ENCODE results near the gene MCAT.
A peak's percentile ranks its signal among the peaks of the same experiment; 100 is the strongest.
"Not testable (repeated sequence)": the region's sequence is repeated elsewhere in the genome, so short reads cannot be mapped to it uniquely, and the experiment has no call there.

The MCAT gene

DNA sequence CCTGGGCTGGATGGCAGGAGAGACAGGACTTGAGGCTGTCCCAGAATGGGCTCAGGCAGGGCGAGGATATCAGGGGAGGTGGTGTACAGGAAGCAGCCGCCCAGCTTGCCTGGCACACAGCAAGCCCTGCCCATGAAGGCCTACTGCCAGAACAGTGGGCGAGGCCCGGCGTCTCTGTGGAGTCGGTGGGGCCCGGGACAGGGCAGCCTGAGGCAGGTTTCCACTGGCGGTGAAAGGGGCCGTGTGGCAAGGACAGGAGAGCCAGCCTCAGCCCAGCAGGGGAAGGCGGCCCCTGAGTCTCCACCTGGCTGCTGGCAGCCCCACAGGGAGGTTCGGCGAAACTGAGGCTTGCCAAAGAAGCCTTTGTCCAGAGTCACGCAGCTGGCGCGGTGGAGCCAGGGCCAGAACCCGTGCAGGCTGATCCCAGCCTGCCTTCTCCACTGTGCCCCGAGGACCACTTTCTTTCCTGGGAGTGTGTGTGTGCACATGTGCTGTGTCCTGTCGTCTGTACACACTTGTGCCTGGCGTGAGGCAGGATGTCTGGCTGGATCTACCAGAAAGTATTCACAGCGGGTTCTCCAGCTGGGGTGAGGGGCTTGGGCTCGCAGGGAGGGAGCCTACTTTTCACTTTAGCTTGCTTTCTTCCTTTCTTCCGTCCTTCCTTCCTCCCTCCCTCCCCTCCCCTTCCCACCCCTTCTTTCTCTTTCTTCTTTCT lies 9.3 kb upstream of the MCAT start:
- peak; percentile 53 for DNase-seq

DNA sequence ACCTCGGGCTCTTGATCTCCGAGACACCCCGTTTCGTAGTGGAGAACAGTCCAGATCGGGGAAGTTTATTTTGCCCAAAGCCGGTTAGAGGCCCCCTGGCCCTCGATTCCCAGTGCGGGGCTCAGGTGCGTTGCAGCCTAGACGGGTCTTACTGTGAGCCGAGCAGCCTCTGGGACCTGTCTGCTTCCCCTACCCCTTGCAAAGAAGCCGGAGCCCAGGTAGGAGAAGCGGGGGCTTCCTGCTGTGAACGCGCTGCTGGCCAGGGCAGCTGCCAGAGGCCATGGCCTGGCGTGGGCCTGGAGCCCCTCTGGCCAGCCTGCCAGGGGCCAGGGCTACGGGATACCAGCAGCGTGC lies 8.8 kb upstream of the MCAT start:
- DNase-seq = no peak

DNA sequence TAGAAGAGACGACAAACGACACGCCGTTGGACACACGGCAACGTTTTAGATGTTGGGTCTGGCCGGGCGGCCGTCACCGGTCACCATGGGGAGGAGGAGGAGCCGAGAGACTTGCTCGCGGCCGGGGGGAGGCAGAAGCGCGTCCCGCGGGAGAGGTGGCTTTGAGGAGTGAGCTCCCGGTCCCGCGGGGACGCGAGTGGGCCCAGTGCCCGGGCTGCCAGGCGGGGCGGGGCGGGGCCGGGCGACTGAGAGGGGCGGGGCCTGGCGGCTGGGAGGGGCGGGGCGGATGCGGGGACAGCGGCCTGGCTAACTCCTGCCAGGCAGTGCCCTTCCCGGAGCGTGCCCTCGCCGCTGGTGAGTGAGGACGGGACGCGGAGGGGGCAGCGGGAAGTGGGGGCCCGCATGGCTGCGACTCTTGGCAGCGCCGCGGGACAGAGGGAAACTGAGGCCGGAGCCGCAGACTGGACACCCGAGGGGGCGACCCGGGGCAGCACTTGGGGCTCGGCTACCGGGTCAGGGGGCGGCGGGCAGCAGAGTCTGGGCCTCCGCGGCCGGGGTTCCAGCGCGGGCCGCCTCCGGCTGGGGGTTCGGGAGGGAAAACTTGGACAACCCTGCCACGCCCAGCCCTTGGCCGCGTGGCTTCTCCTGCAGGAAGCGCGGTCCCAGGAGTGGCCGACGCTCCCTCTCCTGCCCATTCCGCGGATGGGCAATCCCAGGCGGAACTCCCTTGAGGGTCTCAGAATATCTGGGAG lies 8.2 kb upstream of the MCAT start, which contains the start of gene TSPO:
Gene TSPO (plus strand): TSS at position 309 of the 752 bp plus-strand sequence. CDS start 7,680 bp downstream, outside the sequence.
- peak; percentile 54 for DNase-seq

DNA sequence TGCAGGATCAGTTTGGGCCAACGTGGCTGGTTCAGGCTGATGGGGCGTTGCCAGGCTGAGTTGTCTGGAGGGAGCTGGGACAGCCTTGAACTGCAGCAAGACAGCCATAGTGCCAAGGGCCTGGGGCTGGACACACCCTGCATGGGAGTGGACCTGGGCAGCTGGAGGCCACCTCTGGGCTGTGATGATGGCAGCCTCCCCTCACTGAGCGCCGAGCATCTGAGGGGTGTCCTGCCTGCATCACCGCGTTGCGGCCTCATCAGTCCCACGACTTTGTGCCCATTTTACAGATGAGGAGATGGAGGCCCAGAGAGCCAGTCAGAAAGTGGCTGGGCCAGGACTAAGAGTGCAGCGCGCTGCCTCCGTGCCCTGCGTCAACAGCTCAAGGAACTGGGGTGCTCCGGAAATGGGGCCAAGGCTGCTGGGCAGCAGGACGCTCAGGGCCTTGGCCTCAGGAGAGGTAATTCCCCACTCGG lies 7.6 kb upstream of the MCAT start:
- DNase-seq = no peak

DNA sequence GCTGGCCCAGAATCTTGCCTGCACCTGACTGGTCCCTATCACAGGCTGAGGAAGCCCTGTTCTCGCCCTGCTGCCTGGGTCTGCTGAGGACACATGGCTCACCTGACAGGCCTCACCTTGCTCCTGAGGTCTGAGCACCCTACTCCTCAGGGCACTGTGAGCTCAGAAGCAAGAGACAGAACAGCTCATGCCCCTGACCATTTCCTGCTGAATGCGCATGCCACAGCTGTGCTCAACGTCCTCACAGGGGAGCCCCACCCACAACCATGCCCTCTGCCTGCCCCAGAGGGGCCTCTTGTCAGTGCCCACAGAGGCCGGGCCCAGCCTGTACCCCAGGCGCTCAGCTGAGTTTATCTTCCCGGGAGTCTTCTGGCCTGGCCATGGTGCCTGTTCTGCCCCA lies 5.4 kb upstream of the MCAT start:
- DNase-seq = peak; percentile 29

DNA sequence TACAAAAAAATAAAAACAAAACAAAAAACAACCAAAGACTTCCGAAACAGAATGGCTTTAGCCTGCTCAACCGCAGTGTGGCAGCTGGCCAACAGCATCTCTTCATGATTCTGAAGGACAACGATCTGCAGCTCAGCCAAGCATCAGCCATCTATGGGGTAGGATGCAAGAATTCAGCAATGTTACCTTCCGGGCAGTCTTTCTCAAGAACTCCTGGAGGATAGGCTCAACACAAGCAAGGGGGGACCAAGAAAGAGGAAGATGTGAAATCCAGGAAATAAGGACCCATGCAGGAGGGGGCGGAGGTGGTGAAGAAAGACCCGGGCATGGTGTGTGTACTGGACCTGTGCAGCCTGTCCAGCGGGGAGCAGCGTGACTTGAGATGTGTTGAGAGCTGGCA lies 4.6 kb upstream of the MCAT start:
- DNase-seq = peak; percentile 9

DNA sequence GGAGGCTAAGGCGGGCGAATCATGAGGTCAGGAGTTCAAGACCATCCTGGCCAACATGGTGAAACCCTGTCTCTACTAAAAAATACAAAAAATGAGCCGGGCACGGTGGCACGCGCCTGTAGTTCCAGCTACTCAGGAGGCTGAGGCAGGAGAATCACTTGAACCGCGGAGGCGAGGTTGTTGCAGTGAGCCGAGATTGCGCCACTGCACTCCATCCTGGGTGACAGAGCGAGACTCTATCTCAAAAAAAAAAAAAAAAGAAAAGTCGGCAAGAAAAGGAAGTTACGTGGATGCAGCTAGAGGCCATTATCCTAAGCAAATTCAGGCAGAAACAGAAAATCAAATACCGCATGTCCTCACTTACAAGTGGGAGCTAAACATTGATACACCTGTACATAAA lies 3.1 kb upstream of the MCAT start:
- DNase-seq = peak; percentile 48

DNA sequence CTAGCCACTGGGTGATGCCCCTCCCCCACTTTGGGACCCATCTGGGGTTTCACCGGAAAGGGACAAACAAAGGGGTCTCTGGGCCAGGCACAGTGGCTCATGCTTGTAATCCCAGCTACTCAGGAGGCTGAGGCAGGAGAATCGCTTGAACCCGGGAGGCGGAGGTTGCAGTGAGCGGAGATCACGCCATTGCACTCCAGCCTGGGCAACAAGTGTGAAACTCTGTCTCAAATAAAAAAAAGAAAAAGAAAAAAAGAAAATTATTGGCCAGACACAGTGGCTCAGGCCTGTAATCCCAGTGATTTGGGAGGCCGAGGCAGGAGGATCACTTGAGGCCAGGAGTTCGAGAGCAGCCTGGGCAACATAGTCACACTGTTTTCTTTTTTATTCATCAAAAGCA lies 2.2 kb upstream of the MCAT start:
- not testable (repeated sequence) for DNase-seq

DNA sequence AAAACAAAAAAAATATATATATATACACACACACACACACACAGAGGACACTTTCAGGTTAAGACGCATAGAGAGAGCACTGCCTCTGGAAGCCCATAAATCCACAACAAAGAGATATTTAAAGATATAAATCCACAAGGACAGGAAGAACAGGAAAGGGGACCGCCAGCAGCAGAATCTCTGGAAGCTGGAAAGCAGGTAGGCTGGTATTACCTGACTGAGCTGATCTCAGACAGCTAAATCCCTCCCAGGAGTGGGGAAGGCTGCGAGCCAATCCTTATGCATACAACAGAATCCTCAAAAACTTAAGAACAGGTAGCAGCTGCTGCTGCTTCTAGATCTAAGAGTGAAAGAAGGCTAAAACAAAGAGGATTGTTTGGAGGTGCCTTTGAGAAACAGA lies 1.8 kb upstream of the MCAT start:
- no peak for DNase-seq

DNA sequence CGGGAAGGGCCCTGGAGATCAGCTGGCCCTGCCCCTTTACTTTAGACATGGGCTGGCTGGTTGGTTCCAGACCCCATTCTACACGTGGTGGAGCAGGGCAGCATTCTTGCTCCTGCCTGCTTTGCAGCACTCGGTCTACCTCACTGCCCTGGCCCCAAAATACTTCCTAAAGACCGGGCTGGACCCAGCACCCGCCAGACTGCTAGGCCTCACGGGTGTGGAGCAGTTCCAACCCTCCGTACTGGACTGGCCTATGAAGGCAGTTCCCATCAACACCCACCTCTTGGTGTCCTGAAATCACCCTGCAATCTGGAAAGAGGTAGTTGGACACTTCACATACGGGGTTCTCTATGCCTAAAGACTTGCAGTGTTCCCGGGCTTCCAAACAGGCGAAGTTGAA lies 6.4 kb downstream of the MCAT start:
- no peak for DNase-seq

DNA sequence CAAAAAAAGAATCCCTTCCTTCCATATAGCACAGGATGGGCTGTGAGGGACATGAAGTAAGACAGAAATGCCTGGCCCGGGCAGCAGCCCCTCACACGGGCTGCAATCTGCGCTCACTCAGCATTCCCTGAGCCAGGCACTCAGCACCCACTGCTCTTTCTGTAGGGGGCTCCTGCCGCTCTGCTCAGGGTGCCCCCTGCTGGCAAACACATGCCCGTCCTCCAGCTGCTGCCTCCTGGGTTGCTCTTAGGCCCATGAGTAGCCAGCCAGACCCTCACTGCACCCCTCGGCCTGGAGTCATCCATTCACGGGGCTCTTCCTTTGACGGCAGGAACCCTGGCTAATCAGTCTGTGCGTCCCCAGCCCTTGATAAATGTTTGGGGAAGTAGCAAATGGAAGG lies 6.9 kb downstream of the MCAT start:
- peak; percentile 47 for DNase-seq

DNA sequence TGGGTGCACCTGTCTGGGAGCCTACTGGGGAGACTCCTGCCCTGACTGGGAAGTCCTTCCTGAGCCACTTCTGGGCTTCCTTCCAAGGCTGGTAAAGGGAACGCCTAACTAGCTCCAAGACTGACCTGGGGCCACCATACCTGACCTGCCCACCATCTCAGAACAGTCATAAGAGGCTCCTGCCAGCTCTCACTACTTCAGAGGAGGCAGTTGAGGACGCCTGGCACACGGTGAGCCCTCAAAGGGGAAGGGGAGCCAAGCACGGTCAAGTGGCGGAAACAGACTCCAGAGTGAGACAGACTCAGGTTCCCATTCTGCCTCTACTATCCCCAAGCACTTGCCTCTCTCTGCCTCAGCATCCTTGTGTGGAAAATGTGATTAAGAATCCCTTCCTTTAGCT lies 7.6 kb downstream of the MCAT start:
- DNase-seq = no peak

DNA sequence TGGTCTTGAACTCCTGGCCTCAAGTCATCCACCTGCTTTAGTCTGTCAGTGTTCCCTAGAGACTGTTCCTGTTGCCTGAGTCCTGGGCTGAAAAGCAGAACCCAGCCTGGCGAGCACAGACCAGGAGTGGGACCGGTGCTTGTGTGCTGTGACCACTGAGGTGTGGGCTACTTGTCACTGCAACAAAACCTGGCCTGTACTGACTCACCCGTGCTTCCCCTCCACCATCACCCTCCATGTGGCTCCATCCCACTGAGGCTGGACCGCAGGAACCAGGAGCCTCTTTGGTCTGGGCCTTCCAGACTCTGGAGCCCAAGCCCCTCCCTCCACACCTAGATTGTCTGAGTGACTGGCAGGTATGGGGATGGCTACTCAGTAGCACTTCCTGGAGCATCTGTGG lies 8.6 kb downstream of the MCAT start:
- DNase-seq = no peak

DNA sequence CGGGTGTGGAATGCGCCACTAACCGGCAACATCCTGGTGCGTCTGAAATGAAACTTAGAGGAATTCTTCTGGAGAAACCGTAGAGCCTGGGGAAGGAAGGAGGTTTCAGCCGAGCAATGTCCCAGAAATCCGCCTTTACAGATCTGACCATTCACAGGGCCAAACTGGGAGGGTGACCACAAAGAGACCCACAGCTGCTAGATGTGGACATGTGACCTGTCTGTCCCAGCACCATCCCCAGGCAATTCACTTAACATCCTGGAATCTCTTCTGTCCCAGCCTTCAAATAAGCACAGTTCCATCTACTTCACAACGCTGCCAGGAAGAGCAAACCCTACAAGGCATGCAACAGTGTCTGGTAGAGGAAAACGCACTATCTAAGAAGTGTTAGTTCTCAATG lies 9.8 kb downstream of the MCAT start:
- DNase-seq = no peak

DNA sequence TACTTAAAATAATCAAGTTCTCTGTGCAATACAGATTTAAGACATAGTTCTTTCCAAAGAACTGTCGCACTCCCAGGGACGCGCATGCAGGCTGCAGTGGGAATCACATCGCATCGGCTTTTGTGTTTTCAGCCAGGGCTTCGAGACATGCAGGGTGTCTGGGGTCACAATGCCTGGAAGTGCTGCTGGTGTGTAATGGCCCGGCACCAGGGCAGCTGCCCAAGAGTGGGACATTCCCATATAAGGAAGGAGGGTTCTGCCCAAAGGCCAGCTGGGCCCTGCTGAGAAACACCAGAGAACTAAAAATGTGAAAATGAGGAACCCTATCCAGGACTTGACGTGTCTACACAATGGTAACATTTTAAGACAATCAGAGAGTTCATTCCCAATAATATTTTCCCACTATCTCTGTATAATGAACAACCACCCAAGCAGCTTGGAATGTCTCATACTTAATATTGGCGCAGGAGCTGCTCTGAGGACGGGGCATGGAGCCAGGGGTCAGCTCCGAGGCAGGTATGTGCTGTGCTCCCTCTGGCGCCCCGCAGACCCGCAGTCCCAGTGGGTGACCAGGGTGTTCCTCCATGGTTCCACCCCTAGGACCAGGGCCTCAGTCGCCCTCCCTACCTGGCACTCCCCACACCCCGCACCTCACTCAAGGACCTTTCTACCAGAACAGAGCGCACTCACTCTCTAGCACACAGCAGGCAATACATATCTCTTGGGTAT lies 11.3 kb downstream of the MCAT start:
- DNase-seq = no peak

DNA sequence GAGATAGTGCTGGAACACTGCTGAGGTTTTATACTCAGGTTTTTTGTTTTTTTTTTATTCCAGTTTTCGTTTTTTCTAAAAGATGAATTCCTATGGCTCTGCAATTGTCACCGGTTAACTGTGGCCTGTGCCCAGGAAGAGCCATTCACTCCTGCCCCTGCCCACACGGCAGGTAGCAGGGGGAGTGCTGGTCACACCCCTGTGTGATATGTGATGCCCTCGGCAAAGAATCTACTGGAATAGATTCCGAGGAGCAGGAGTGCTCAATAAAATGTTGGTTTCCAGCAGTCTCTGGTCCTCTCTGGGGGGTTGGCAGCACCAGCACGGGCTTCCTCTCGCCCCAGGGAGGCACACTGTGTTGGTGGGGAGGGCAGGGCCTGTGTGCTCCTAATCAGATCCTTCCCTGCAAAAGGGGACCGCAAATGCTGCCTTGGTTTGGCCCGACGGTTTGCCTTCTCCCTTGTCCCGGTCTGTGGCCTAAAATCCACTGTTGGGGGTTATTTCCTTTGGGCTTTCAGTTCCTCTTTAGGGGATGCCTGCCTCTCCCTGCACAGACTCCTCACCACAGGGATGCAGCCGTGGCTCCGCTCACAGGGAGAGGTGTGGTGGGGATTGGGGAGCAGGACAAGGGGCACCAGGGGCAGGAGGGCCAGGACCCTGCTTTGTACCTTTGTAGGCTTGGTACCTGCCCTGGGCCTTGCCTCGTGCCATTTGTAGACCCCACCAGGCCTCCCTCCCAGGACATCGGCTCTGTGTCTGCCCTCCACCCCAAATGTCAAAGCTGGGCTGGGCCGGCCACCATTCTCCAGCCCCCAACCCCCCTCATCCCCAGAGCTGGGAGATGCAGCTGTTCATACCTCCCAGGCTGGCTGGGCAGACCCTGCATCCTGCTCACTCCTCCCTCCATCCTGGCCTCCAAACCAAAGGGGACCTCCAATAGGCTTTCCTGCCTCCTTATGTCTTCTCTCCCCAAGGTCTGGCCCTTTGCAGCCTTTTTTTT lies 13.5 kb downstream of the MCAT start:
- no peak for DNase-seq

DNA sequence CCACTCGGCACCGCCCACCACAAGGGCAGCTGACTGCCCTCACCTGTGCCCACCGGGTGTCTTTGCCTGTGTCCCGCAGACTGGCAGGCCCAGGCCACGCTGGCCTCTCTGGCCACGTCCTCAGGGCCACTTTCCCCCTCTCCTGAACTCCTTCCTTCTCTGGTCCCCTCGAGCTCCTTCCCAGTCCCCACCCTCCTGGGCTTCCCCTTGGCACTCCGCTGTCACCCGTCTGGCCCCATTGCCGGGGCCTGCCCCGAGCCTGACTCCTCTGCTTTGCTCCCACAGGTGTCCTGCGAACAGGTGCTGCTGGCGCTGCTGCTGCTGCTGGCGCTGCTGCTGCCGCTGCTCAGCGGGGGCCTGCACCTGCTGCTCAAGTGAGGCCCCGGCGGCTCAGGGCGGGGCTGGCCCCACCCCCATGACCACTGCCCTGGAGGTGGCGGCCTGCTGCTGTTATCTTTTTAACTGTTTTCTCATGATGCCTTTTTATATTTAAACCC lies 14.2 kb downstream of the MCAT start:
- DNase-seq = no peak

DNA sequence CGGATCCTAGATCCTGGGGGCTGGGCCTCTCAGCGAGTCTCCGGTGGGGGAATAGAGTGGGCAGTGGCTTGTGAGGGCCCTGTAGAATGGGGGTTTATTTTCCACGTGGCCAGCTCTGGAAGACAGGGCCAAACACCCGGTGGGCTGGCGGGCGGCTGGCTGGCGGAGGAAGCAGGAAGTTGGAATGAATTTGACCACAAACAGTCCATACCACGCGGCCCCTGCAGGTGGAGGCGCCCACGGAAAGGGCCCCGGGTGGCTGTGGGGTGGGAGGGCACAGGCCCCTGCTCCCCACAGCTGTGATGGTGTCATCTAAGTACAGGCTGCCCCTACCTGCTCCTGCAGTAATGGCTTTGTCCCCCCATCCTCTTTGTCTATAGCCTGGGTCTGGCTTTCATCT lies 15.1 kb downstream of the MCAT start:
- no peak for DNase-seq

DNA sequence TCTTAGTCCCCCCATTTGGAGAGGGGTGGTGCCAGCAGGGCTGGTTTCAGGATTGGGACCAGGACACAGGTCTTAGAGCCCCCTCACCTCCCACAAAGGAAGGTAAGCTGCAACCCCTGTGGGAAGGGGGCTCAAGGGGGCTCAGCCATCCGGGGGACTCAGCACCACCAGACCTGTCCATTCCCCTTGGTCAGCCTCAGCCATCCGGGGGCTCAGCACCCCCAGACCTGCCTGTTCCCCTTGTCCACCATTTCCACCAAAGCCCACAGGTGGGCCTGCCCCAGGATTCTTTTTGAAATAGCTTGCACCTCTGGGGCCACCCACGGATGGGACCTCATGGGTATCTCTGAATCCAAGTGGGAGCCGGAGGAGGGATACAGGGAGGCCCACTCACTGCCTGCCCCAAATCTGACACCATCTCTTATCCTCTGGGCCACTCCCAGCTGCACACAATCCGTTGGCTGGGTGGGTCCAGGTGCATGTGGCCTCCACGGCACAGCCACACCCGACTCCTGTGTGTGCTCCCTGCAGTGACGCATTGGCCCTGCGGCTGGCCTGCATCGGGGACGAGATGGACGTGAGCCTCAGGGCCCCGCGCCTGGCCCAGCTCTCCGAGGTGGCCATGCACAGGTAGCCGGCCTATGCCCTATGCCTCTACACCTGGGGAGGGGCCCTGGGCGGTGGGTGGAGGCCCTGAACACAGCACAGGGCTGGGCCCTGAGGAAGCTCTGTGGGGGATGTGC lies 15.9 kb downstream of the MCAT start:
- DNase-seq = no peak

DNA sequence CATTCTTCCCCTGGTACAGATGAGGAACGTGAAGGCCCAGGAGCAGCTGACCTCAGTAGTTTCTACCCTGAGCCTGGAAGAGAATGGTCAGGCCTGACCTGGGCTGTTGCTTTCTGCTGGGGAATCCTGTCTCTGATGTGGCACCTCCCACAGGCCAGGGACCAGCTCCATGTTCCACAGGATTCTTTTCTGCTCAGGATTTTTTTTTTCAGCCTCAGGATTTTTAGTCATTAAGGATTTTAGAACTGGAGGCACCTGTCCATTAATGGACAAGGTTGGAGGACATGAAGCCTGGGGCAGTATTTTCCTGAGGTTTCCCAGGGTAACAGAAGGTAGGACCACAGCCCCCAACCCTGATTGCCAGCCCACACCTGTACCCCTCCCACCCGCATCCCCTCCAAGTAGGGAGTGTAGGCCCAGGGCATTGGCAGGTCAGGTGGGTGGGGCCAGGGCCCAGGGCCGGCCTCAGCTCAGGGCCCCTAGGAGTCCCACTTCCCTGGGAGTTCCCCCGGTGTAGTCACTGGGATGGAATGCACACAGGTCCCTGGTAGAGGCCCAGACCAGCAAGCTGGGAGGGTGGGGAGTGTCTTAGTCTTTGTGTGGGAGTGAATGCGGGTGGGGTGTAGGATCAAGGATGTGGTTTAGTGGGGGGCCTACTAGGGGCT lies 16.6 kb downstream of the MCAT start:
- DNase-seq = no peak

DNA sequence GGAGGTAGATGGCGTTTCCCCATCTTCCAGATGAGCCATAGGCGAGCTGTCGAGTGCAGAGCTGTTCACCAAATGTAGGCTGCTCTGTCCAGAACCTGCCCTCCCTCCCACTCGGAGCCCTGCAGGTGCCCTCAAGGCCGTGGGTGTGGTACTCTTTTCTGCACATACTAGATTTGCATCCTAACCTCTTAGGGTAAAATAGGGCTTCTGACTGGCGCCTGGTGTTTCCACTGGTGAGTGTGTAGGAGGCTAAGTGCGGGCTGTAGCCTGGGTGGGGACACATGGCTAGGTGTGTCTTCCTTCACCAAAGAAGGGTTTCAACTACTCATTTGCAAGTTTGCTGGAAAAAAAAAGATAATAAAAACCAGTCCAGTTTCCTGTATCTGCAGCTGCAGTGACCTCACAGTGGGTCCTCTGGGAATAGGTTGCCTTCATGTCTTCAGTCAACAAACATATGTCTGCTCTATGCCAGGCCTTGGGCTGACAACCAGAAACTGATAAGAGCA lies 24.2 kb downstream of the MCAT start:
- DNase-seq = no peak

Measured in CD4-positive, alpha-beta T cell treated with Interferon gamma for 1 hour (primary cell).